GM19324 (cell line): ENCODE measurements around the gene PFKL.
A peak's percentile ranks its signal among the peaks of the same experiment; 100 is the strongest.
"Not testable (repeated sequence)": the region's sequence is repeated elsewhere in the genome, so short reads cannot be mapped to it uniquely, and the experiment has no call there.

Experiments
- ATAC-seq: cut with Tn5 transposase; IDR thresholded peaks from one replicate; pipeline ENCODE4 v1.9.1; 2021; ENCODE audit warnings: mild to moderate bottlenecking, moderate library complexity; ENCODE audit not compliant: unreplicated experiment, low FRiP score

The PFKL gene

GRCh38 chr21:44293551-44294231, 6.2 kb upstream of the PFKL start:
- ATAC-seq, result no peak

- no peak for ATAC-seq
Observed at GRCh38 chr21:44294391-44295162, 5.3 kb upstream of the PFKL start.

- no peak for ATAC-seq
Observed at GRCh38 chr21:44295163-44295573, 4.7 kb upstream of the PFKL start.

DNA sequence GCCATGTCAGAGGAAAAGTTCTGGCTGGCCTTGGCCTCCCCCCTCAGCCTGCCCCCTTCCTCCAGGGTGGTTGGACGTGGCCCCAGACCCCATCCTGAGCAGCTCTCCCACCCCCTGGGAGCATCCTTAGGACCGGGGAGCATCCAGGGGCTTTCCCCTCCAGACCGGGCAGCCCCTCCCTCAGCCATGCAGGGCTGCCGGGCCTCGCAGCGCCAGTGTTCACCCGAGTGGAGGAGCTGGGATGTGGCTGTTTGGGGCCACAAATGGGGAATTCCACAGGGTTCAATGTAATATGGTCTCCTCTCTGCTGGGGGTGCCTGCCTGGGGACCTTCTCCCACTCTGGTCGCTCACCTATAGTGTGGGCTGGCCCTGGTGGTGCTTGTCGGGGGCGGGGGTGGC, 4.2 kb upstream of the PFKL start:
- no peak for ATAC-seq

- ATAC-seq, result no peak
Observed at GRCh38 chr21:44296103-44296519, 3.7 kb upstream of the PFKL start.

DNA sequence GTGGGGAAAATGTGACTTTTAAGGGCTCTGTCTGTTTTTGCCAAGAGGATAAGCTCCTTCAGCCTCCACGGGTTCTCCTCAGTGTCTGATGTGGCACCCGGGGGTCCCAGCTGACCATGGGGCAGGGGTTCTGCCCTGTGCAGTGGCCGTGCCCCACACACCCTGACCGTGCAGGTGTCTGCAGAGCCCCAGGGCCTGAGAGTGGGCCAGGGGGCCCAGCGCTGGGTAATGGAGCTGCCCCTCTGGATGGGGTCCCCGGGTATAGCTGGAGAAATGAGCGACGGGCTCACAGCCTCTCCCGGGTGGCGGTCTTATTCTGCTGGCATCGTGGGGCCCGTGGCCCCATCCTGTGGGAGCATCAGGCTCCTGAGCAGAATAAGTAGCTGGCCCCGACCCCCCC, 2.9 kb upstream of the PFKL start:
- ATAC-seq, result no peak

DNA sequence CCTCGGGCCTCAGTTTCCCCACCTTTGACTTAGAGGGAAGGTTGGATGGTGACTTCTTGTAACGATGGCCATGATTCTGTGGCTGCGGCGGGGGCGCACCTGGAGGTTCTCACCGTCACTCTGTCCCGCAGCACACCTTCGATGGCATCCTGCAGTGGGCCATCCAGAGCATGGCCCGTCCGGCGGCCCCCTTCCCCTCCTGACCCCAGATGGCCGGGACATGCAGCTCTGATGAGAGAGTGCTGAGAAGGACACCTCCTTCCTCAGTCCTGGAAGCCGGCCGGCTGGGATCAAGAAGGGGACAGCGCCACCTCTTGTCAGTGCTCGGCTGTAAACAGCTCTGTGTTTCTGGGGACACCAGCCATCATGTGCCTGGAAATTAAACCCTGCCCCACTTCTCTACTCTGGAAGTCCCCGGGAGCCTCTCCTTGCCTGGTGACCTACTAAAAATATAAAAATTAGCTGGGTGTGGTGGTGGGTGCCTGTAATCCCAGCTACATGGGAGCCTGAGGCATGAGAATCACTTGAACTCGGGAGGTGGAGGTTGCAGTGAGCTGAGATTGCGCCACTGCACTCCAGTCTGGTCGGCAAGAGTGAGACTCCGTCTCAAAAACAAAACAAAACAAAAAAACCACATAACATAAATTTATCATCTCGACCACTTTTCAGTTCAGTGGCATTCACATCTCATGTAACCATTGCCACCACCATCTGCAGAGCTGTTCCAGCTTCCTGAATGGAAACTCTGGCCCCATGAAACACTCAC, 2.1 kb upstream of the PFKL start:
- no peak for ATAC-seq

DNA sequence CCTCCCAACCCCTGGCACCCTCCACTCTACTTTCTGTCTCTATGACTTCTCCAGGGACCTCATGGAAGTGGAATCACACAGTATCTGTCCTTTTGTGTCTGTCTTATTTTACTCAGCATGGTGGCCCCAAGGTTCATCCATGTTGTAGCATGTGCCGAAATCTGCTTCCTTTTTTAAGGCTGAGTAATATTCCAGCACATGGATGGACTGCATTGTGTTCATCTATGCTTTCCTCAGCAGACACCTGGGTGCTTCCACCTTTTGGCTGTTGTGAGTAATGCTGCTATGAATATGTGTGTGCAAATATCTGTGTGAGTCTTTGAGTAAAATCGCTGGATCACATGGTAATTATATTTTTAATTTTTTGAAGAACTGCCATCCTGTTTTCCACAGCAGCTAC, 1.6 kb upstream of the PFKL start:
- ATAC-seq, result no peak

- ATAC-seq, result no peak
Observed at GRCh38 chr21:44299085-44299457, 782 bp upstream of the PFKL start.

- ATAC-seq, result peak; percentile 45
Observed at GRCh38 chr21:44300262-44300959, 558 bp downstream of the PFKL start.

- no peak for ATAC-seq
Observed at GRCh38 chr21:44301141-44301540, 1.3 kb downstream of the PFKL start.

DNA sequence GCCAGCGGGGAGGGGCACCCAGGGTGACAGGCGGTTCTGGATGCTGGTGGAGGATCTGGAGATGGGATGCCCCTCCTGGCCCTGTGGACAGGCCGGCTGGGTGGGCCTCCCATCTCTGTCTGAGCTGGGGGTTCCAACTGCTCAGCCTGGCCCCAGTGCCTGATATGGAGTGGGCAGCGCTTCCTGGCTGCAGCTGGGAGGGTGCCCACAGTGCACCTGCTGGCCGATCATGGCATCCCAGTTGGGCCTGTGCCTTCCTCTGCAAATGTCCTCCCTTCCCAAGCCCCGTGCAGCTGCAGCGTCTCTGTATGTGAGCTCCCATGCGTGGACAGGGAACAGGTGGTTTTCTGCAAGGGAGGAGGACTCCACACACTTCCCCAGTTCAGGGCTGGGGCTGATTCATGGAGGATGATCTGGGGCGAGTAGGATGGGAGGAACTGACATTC, 2.1 kb downstream of the PFKL start:
- ATAC-seq, result no peak

GRCh38 chr21:44302573-44303401, 2.9 kb downstream of the PFKL start:
- ATAC-seq, result not testable (repeated sequence)

GRCh38 chr21:44303490-44303981, 3.7 kb downstream of the PFKL start:
- no peak for ATAC-seq

DNA sequence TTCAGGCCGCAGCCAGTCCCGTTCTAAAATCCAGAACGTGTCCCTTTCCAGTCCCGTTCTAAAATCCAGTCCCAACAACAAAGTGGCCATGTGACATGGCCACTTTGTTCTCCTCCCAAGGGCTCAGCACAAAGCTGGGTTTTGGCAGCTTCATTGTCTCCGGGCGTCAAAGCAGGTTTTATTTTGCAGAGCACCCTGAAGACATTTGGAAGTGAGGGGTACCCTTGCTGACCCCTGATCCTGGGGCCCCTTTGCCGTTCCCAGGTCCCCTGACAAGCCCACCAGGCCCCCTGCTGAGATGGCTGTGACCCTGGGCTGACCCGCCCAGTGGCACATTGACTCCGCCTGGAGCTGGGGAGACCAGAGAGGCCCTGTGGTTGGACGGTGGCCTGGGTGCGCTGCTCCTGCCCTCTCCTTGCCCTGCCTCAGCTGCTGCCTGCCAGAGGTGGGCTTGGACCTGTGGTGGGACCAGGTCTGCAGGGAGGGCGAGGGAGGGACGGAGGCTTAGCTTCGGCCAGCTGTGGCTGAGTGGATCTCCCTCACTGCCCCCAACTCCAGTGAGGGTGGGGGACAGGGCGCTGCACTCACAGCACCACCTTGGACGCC, 4.3 kb downstream of the PFKL start:
- no peak for ATAC-seq

DNA sequence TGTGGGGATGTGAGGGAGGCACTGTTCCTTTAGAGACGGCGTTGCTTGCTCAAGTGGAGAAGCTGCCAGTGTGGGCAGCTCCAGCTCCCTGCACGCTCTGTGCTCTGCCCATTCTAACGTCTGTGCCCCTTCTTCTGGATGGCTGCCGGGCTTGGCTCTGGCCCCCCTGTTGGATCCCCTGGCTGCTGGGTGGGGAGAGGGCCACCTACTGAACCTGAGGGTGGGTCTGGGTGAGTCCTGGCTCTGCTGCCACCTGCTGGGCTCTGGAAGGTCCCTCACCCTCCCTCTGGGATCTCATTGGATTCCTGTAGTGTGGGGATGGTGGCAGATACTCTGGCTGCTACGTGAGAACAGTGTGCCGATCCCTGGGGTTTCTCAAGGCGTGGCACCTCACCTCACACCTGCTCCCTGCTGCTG, 5.0 kb downstream of the PFKL start:
- no peak for ATAC-seq

DNA sequence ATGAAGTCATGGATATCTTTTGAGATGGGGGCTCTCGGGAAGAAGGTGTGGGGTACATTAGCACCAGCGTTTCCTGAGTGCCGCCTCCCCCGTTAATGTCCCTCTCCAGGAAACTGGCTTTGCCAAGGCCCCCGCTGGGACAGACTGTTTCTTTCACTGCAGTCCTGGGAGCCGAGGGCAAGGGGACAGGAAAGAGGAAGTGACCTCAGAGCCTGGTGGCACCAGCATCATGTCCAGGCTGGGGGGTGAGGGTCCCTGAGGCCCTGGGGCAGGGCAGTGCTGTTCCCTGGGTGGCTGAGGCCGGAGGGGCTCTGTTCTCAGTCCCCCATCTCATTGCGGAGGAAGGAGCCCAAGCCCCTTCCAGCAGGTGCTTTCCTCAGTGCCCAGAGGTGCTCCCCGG, 5.8 kb downstream of the PFKL start:
- ATAC-seq, result no peak

DNA sequence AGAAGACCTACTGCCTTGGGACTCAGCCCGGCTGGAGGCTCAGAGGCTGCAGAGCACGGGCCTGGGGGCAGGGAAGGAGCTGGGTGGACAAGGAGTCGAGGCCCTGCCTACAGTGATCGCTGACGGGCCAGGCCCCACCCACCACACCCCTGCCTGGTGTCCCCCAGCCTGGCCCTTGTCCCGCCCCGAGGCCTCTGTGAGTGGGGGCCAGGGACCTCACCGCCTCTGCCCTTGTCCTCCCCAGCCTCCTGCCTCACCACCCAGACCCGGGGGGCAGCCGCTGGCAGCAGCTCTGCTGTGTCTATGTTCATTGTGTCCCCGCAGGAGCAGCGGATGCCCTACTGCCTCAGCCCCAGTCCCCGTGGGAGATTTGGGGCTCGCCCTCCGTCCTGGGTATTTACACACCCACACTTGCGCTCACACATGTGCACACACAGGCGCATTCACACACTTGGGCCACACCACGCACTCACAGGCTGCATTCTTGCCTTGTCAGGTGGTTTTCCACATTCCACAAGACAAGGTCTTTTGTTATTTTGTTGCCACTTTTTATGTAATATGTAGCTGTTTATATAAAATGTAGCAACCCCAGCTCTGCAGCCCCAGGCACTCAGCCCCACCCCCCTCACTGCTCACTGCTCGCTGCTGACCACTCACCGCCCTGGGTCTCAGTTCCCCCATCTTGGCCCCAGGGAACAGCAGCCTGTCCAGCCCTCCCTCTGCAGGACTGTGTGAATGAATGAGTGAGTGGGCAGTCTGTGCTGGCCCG, 7.3 kb downstream of the PFKL start:
- no peak for ATAC-seq
